NCI-H146 treated with DMSO at 0.1 percent for 48 hours (cell line): ENCODE measurements around the gene ICE1.
"Not testable (repeated sequence)": the region's sequence is repeated elsewhere in the genome, so short reads cannot be mapped to it uniquely, and the experiment has no call there.

ENCODE experiments used
- DNase-seq: peaks from one replicate; lab custom pipeline; 2025; ENCODE audit not compliant: unreplicated experiment; lab: John Stamatoyannopoulos, UW

Gene ICE1

GRCh38 chr5:5395093-5395492, 27.4 kb upstream of the ICE1 start:
- not testable (repeated sequence) for DNase-seq

DNA sequence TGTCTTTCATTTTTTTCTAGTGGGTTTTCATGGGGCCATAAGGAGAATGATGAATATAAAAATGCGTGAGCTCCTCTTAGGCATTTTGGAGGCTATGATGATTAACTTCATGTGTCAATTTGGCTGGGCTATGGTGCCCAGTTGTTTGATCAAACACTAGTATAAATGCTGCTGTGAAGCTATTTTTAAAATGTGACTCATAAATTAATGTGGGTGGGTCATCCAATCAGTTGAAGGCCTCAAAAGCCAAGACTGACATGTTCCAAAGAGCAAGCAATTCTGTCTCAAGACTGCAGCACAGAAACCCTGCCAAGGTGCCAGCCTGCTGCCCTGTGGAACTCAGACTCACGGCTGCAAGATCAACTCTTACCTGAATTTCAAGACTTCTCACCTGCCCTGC, 24.4 kb upstream of the ICE1 start:
- no peak for DNase-seq

DNA sequence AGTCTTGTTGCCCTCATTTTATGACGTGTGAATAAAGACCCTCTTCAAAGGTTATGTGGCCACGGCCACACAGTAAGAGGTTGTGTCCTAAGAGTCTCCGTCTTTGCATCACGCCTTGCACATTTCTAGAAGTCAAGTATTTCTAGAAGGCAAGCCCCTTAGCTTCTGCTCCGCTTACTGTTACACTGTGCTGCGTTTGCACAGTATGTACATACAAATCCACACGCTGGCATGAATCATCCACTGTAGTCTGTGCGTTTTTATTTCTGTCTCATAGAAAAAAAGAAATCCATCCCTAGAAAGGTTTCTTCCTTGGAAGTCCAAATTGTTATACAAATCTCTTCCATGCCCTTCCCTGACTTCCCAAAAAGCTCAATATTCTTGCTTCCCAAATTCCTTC, 21.4 kb upstream of the ICE1 start:
- DNase-seq = no peak

- no peak for DNase-seq
These were observed 18.7 kb upstream of the ICE1 start for GRCh38 chr5:5403741-5404140.

GRCh38 chr5:5404381-5404780, 18.1 kb upstream of the ICE1 start:
- DNase-seq = no peak

GRCh38 chr5:5405441-5405840, 17.0 kb upstream of the ICE1 start:
- no peak for DNase-seq

- DNase-seq = no peak
These were observed 14.6 kb upstream of the ICE1 start for GRCh38 chr5:5407924-5408323.

DNA sequence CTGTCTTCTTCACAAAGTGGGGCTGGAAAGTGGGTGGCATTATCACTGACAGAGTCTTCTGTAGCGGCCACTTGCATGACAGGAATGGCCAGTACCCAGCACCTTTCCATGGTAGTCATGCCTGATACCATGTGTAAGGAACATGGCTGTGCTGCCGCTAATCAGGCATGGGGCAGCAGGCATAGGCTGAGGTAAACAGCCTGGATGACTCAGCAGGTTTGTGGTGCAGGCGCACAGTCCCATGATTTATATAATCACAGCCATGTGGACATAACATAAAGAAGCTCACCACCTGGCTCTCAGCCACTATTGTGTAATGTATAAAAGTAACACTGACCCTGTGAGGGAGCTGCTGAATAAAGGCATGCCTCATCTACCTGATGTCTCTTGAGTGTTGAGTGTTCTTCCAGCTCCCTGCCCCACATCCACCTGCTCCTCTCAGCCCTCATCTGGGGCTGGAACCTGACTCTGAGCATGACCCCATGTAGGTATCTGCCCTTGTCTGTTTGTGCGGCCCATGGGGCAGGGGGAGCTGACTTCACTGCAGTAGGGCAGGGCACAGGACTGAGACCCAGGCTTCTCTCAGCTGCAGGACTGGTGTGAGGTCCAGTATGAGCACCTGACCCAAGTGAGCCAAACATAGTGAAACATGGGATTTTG, 13.2 kb upstream of the ICE1 start:
- DNase-seq = no peak

GRCh38 chr5:5413856-5414255, 8.6 kb upstream of the ICE1 start:
- DNase-seq = not testable (repeated sequence)

DNA sequence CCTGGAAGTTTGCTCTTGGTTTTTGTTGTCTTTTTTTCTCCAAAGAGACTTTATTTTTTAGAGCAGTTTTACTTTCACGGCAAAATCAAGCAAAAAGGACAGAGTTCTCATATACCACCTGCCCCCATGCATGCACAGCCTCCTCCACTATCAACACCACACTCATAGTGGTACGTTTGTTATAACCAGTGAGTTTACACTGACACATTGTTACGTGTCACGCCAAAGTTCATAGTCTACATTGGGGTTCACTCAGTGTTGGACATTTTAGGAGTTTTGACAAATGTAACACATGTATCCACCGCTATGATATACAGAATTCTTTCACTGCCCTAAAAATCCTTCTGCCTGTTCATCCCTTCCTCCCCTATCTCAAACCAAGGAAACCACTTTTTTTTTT, 7.5 kb upstream of the ICE1 start:
- no peak for DNase-seq

DNA sequence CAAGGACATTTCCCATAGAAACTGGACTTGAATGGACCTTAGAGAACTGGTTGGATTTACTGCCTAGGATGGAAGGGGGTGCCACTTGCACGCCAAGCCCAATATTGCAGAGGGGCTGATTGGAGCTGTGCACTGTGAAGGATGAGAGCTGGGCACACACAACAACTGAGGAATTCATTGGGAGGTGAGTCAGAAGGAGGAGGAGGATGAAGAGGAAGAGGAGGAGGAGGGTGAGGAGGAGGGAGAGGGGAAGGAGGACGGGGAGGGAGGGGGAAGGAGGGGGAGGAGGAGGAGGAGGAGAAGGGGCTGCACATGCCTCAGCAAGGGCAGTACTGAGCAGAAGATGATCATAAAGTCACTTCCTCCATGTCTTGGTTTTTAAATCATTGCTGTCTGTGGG, 5.7 kb upstream of the ICE1 start:
- no peak for DNase-seq

DNA sequence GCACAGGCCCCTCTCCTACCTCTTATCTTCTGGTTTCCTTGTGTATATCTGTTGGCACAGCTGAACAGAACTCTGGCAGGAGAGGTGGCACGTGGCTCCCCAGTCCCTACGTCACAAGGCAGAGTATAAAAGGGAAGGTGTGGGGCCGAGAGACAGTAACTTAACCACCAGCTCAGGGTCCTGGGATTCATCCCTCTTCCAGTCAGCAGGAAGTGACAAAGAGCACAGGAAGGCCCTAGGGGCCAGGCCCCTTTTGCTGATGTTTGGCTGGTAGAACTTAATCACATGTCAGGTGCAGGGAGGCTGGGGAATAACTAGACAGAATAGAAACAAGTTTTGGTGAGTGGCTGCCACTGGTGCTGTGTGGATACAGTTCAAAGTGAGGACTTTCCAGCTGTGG, 4.5 kb upstream of the ICE1 start:
- no peak for DNase-seq

DNA sequence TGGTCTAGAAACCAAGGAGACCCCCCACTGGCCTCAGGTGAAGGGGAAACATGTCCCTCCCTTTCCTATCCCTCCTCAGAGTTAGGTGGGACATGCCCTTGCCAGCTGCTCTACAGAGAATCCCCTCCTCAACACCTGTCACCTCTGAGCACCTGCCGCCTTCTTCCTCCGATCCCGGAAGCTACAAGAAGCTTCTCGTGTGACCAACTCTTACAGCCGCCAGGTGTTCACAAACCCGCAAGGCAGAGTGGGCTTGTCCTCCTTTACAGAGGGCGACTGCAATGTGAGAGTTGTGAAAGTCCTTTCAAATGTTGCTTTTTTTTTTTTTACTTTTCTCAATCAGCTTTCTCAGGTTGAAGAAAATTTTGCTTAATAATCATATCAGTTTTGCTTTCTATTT, 3.7 kb upstream of the ICE1 start:
- peak; percentile 38 for DNase-seq

DNA sequence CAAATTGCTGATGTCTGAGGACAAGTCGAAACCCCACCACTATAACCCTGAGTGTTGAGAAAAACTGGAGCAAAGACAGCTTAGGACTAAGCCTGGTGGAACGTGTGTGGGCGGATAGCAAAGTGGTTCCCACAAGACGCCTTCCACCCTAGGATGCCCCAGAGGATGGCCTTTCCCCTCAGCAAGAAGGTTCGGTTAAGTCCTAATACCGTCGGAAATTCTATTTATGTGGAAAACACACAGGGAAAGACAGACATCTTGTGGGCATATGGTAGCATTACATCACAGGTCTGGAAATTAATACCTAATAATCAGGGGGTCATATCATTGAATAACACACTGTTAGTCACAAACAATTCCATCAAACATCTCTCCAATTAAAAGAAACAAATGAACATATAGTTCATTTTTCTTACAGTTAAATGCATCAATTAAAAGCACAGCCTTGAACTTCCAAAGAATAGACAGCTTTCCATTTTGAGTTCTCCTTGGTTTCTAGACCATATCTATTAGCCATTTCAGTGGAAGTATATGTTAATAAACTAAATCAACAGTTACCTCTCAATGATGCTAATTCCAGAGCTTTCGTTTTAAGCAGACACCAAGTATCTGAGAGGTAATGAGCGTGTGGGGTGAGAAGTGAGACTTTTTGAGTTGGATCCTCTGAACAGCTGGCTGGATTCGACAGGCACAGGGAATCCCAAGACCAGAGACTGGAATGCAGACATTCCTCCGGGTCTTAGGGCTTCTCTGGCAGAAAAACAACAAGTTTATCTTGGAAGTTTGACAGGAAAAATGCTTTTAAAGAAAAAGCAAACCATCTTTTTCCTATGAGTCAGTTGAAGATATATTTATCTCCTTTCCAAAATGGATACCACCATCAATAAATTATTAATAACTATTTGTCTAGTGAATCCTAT, 2.9 kb upstream of the ICE1 start:
- peak; percentile 52 for DNase-seq

GRCh38 chr5:5420251-5420650, 2.2 kb upstream of the ICE1 start:
- DNase-seq = no peak

DNA sequence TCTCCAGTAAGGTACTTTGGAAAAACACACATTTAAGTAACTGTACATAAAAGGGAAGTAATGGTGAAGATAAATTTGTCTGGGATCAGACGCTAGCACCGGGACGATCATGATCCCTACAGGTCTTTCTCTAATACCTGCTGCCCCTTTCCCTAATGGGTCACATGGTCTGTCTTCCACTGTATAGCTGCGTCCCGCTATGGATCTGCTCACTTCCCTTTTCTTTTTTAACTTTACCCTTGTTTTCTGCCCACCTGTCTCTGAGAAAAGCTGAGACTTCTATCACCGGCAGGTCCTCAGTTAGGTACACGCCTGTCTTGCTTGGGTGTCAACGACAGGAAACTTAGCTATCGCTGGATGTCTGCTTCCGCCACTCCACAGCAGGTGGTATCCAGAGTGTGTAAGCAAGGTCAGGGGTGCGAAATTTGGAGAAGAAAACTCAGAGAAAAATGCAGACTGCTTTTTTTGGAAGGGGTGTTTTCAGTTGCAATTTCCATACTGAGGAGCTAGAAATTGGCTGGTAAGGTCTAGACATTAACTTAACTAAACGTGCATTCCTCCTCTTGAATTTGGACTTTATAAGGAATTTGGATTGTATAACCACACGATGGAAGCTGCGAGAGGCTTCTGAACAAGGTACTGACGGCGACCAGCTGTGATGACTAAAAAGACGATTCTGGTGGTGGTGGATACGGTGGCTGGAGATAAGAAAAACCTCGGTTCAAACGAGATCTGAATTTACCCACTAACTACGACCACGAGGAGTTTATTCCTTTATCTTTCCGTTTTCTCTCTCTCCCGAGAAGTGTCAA, 1.1 kb upstream of the ICE1 start:
- DNase-seq = no peak

DNA sequence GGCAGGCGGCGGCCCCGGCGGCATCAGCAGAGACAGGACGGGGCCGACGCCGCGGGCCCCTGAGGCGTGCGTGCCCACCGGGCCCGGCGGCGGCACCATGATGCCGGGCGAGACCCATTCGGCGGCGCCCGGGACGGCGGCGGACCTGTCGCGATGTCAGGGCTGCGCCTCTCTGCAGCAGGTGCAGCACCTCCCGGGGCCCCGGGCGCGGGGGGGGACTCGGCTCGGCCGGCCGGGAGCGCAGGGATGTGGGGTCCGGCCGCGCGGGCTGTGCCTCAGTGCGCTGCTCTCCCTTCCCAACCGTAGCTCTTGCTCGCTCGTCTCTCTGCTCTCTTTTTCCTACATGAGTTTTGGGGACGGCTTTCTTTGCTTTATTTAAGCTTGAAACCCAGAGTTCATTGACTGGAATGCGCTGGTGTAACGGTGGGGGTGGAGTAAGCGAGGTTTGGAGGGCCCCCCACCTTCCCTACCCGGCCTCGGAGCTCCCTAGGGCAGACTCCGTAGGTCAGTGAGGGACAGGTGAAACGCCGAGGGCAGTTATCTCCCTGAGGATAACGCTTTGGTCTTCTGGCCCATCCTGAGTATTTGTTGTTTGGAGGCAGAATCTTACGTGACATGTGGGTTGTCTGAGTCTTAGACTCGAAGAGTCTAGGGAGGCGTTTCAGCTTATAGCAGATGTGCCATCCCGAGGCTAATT, 490 bp downstream of the ICE1 start:
- DNase-seq = no peak

- no peak for DNase-seq
These were observed 1.1 kb downstream of the ICE1 start for GRCh38 chr5:5423586-5423985.

DNA sequence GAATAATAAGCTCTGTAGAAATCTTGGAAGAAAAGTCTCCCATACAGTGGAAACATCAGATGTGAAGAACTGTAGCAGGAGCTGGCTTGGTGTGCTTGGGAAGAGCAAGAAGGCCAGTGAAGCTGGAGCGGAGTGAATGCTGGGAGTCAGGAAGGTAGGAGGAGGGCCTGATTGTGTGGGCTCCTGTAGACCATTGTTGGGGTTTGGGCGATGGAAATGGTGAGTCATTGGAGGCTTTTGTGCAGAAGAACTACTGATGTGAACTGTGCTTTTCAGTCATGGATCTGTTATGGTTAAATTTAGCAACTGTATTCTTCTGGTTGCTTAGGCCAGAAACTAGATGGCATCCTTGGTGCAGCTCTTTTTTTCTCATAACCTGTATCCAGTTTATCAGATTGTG, 2.3 kb downstream of the ICE1 start:
- DNase-seq = no peak

DNA sequence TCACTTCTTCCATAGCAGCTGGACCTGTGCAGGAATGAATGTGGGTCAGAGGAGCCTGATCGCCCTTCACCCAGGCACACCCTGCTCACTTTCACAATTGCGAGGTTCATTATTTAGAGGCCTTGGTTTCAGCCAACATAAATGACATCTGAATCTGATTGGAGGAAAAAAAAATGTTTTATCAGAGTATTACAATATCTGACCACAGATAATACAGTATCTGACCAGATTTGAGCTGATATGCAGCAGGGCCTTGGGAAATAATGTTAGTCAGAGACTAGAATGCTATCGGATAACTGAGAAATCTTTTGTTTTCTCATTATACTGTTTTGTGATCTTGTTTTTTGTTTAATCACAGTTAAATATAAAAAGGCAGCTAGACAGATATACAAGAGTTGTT, 7.7 kb downstream of the ICE1 start:
- no peak for DNase-seq
